Stimulated activated CD8-positive, alpha-beta memory T cell treated with anti-CD3 and anti-CD28 coated beads, Interleukin-7, amount 100 ng/mL, for 24 hours (primary cell): ENCODE results near the gene SH2D4B.

Source experiments
- DNase-seq: peaks from one replicate; pipeline ENCODE4 v3.0.0-alpha.2; 2020; ENCODE audit warnings: low read depth

SH2D4B gene

DNA sequence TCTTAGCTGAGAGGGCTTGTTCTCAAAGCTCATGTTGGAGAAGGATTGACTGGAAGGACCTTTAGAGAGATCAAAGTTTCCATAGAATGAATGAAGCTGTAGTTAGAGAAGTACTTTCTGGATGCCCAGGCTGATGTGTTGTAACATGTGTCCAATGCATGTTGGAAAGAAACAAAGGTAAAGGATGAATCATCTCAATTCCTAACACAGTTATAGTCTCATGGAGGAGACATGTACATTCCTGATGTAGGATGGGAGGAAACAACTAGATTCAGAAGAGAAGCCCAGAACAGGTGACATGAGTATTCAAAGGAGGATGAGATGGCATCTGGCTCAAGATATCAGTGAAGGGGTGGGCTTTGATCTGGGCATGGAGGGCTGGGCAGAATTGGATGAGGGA lies 152.7 kb downstream of the SH2D4B start:
- no peak for DNase-seq

DNA sequence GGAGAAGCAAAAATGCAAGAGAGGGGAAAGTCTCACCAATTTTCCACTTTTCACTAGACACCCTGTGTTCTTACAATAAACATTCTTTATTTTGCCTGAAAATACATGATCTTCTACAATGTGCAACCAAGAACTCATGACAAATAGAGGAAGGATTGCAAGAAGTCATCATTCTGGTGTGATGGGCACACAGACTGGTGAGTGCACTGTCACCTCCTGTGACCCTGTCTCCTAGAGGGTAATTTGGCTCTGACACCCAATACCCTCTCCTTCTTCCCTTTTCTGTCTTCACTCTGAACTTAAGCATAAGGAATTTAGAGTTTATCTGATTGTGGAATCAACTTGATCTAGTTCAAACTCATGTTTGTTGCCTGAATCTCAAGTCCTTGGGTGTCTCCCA lies 153.7 kb downstream of the SH2D4B start:
- DNase-seq, result no peak

DNA sequence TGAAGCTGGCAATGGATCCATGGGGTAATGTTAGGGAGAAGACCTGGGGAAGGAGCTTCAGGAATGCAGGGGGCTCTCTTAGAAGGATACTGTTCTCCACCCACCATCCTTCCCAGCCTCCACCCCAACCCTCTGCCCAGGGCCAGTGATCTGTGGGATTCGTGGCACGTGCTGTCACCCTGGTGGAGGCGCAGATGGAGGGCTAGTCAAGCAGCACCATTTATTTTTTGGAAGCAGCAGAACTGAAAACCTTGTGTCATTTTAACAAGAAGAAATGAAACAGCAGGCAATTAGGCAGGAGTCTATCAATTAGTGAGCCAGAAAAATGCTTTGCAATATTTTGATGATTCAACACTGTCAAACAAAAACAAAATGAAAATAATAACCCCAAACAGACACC lies 155.9 kb downstream of the SH2D4B start:
- no peak for DNase-seq

DNA sequence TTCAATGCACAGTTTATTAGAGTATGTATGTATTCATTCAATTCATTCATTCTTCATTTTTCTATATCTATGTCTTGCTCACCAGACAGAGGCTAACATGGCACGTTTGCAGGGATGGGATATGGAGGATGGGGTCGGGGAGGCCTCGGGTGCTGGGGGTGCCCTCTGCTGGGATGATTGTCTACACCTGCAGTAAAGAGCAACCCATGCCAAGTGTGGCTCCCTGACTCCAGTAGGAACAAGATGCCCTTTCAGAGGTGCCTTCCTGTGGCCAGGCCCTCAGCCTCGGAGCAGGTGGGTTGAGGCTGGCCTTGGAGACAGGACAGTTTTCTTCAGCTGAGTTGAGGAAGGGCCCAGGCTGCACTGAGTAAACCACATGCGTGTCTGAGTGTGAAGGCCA lies 157.2 kb downstream of the SH2D4B start:
- DNase-seq, result no peak
